SK-N-MC (cell line): ENCODE data around the gene CDIP1.

Experiments used
- EZH2 ChIP-seq: fragments of 200-600 bp; sonication (generic); IDR thresholded peaks from one replicate; pipeline ENCODE4 v1.6.1; 2017; ENCODE audit warnings: antibody characterized with exemption
- FOXP2 ChIP-seq: optimal IDR thresholded peaks from 2 replicates; pipeline ENCODE3; 2011; ENCODE audit warnings: mild to moderate bottlenecking, moderate library complexity; ENCODE audit not compliant: insufficient read depth; ENCODE audit errors: extremely low read length, control extremely low read depth
- POLR2AphosphoS5 ChIP-seq: IDR thresholded peaks from 2 replicates; pipeline ENCODE4 v1.6.1; 2012; ENCODE audit warnings: mild to moderate bottlenecking, low read depth, low read length, borderline replicate concordance

DNA sequence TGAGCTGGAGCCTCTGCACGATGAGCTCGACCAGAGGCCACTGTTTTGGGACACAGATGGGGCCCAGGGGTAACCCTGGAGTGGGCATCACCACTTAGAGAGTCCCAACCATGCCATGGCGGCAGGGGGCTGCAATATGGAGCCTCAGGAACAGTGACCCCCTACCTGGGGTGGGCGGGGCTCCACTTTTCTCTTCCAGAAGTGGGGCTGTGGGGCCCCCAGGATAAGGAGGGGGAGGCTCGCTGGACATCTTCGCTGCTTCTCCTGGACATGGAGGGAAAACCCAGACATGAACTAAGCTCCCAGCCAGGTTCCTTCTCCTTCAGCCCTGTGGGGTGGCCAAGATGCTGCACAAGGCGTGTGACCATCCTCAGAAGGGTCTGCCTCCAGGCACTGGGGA lies 24.7 kb downstream of the CDIP1 start:
- TF ChIP-seq POLR2AphosphoS5 (no peak), EZH2 (no peak), FOXP2 (no peak)
